ENCODE measurements around the gene DNASE1.
"Not testable (repeated sequence)": the region's sequence is repeated elsewhere in the genome, so short reads cannot be mapped to it uniquely, and the experiment has no call there.

DNA sequence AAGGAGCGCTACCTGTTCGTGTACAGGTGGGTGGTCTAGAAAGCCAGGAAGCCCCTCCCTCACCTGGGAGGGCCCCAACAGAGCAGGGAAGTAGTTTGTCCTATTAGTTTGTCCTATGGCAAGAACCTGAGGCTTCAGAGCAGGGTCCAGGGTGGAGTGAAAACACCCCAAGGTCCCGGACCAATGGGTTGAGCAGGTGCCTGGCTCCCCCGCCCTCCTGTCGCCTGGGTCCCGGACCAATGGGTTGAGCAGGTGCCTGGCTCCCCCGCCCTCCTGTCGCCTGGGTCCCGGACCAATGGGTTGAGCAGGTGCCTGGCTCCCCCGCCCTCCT is 1.6 kb downstream of the DNASE1 start:
- TF ChIP-seq CTCF (IDR thresholded peaks at IDR 0.05; ENCODE audit: poor library complexity, severe bottlenecking); POLR2AphosphoS5 (IDR thresholded peaks at IDR 0.05); EZH2 (IDR thresholded peaks at IDR 0.05; ENCODE audit: borderline replicate concordance, insufficient read depth, low read length, poor library complexity, severe bottlenecking); MXI1 (conservative IDR thresholded peaks at IDR 0.05; ENCODE audit: poor library complexity, severe bottlenecking); EP300 (conservative IDR thresholded peaks at IDR 0.05; ENCODE audit: poor library complexity, severe bottlenecking); RAD21 (conservative IDR thresholded peaks at IDR 0.05): not testable (repeated sequence)

Data from neural cell (in vitro differentiated cells).